ENCODE measurements around the gene GGCX. TPM values are rescaled to one million over a fixed set of nuclear protein-coding genes. Genes with fewer than 3 reads are reported as not detected.

GGCX gene
- total and polyA plus RNA-seq, 2 of the 4 experiments (the other 2 are of a cell fraction) = 35.0 to 39.4 TPM

- TF ChIP-seq RAD21 (IDR thresholded peaks at IDR 0.05; ENCODE audit: low read length) (no peak), FOS (IDR thresholded peaks at IDR 0.05; ENCODE audit: low read depth, low read length) (no peak), ELK1 (IDR thresholded peaks at IDR 0.05; ENCODE audit: borderline replicate concordance, low read depth, low read length) (no peak), RCOR1 (IDR thresholded peaks at IDR 0.05; ENCODE audit: insufficient replicate concordance, low read length) (no peak), CEBPB (IDR thresholded peaks at IDR 0.05; ENCODE audit: low read depth, low read length) (no peak), MXI1 (IDR thresholded peaks at IDR 0.05; ENCODE audit: borderline replicate concordance, low read depth, low read length) (no peak), MAZ (IDR thresholded peaks at IDR 0.05; ENCODE audit: borderline replicate concordance, low read depth, low read length) (no peak), BHLHE40 (IDR thresholded peaks at IDR 0.05; ENCODE audit: low read depth, low read length) (no peak), RFX5 (IDR thresholded peaks at IDR 0.05; ENCODE audit: low read depth, low read length) (no peak), MAFK (IDR thresholded peaks at IDR 0.05; ENCODE audit: low read depth, low read length) (no peak), USF2 (IDR thresholded peaks at IDR 0.05; ENCODE audit: low read depth, low read length) (no peak), POLR2A (IDR thresholded peaks at IDR 0.05; ENCODE audit: low read depth, low read length) (no peak), NFE2L2 (IDR thresholded peaks at IDR 0.05; ENCODE audit: low read depth, low read length) (no peak), CHD1 (IDR thresholded peaks at IDR 0.05; ENCODE audit: low read depth, low read length) (no peak), SMC3 (IDR thresholded peaks at IDR 0.05; ENCODE audit: low read depth, low read length) (no peak)
- TF ChIP-seq, protein P1, sequence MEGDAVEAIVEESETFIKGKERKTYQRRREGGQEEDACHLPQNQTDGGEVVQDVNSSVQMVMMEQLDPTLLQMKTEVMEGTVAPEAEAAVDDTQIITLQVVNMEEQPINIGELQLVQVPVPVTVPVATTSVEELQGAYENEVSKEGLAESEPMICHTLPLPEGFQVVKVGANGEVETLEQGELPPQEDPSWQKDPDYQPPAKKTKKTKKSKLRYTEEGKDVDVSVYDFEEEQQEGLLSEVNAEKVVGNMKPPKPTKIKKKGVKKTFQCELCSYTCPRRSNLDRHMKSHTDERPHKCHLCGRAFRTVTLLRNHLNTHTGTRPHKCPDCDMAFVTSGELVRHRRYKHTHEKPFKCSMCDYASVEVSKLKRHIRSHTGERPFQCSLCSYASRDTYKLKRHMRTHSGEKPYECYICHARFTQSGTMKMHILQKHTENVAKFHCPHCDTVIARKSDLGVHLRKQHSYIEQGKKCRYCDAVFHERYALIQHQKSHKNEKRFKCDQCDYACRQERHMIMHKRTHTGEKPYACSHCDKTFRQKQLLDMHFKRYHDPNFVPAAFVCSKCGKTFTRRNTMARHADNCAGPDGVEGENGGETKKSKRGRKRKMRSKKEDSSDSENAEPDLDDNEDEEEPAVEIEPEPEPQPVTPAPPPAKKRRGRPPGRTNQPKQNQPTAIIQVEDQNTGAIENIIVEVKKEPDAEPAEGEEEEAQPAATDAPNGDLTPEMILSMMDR (conservative IDR thresholded peaks at IDR 0.05; ENCODE audit: low read depth, low read length) = no peak
- CTCF ChIA-PET = no interaction called here
- WGBS, 2 experiments (ENCODE audit: extremely low coverage in 2 of 2, insufficient read length in 1 of 2) = no CpG with 5 or more reads among the region's 1 CpG
- H3K36me3 ChIP-seq (ENCODE audit: control insufficient read depth, insufficient read depth, low read length) = no peaks in the 10 kb centered on the region
- H3K4ac ChIP-seq (ENCODE audit: low read depth, low read length) = no peak overlapping the region; the same call in 1 of the 2 replicates
- H3K23ac ChIP-seq (ENCODE audit: low read depth, low read length) = no peak overlapping the region
- H3K4me2 ChIP-seq (ENCODE audit: low read depth, low read length) = no peak overlapping the region
- H3K27ac ChIP-seq (ENCODE audit: insufficient read depth, low read length) = no peak overlapping the region
- no peak for DNase-seq
- H3K9ac ChIP-seq (ENCODE audit: low read depth, low read length) = no peak overlapping the region
- dilution Hi-C loops (cut with HindIII; ENCODE audit: low sequenced_read_pairs, unreplicated experiment) (no loop called here), intact Hi-C loops (cut with micrococcal nuclease) (no loop called here), in situ Hi-C loops (cut with MboI; ENCODE audit: low sequenced_read_pairs) (no loop called here)
- no peak overlapping the region for H2BK5ac ChIP-seq (ENCODE audit: low read depth, low read length, poor library complexity, severe bottlenecking)
- H2AK9ac ChIP-seq (replicated peaks; ENCODE audit: low read depth, low read length, poor library complexity) = no peak overlapping the region
- no peak overlapping the region for H2BK20ac ChIP-seq (ENCODE audit: low read depth, low read length)
- H3K9me3 ChIP-seq (ENCODE audit: control insufficient read depth, insufficient read depth, low read length) = no peaks in the 10 kb centered on the region
- ATAC-seq (ENCODE audit: low read depth) = no peak
- no peak overlapping the region for H2BK120ac ChIP-seq (ENCODE audit: low read depth, low read length)
- H3K4me3 ChIP-seq (ENCODE audit: insufficient read depth, low read depth, low read length) = no peak overlapping the region
- peaks cover 36% of the 10 kb centered on the region for H3K4me1 ChIP-seq (ENCODE audit: control insufficient read depth, insufficient read depth, low read length)
- POLR2A ChIA-PET (ENCODE audit: unreplicated experiment) = no interaction called here
- H2AFZ ChIP-seq (replicated peaks; ENCODE audit: low read length, poor library complexity) = no peak overlapping the region
- no peak overlapping the region for H3K18ac ChIP-seq (ENCODE audit: low read depth, low read length)
- no TSS peak for BruUV-seq (replicated peaks)
- no peak overlapping the region for H4K8ac ChIP-seq (ENCODE audit: low read depth in 2 of 2, low read length in 2 of 2)
- H3K14ac ChIP-seq (replicated peaks; ENCODE audit: low read depth, low read length) = no peak overlapping the region
- no peak overlapping the region for H2BK15ac ChIP-seq (ENCODE audit: low read depth, low read length)
- peaks cover 0 to 24% of the 10 kb centered on the region in 2 experiments; a peak in 2 of 4 replicates for H3K79me1 ChIP-seq (ENCODE audit: low read depth in 1 of 2, low read length in 2 of 2)
- no peak overlapping the region for H2AK5ac ChIP-seq (ENCODE audit: low read depth, low read length)
- no peak overlapping the region for H4K5ac ChIP-seq (ENCODE audit: low read depth, low read length)
- no peaks in the 10 kb centered on the region for H4K20me1 ChIP-seq (ENCODE audit: insufficient read depth, low read length)
- no peaks in the 10 kb centered on the region for H3K27me3 ChIP-seq (ENCODE audit: control insufficient read depth, insufficient read depth, low read length)
- H3K56ac ChIP-seq (ENCODE audit: extremely low read depth, insufficient read depth, low read length) = no peak overlapping the region
- H3K9me1 ChIP-seq (ENCODE audit: insufficient read depth, low read length) = peaks cover 16% of the 10 kb centered on the region
- H4K91ac ChIP-seq (ENCODE audit: insufficient read depth, low read depth, low read length) = no peak overlapping the region; the same call in 1 of the 2 replicates
Observed at GRCh38 chr2:85582492-85582891, 21.2 kb upstream of the GGCX start.

All from IMR-90 (cell line).